BLaER1 treated with 17β-estradiol and CSF1 and Interleukin-3, amounts not matched to agents 10 nM and 100 nM (cell line): ENCODE measurements around the gene OR4M1.
"Not testable (repeated sequence)": the region's sequence is repeated elsewhere in the genome, so short reads cannot be mapped to it uniquely, and the experiment has no call there.

Source experiments
- H3K27ac ChIP-seq, 11 experiments: shearing (Covaris generic); formaldehyde crosslinking; 2 replicates each; pipeline ENCODE4 v1.8.1; 2022
- H3K27me3 ChIP-seq, 11 experiments: shearing (Covaris generic); formaldehyde crosslinking; 2 replicates each; pipeline ENCODE4 v1.8.1; 2022
- H3K36me3 ChIP-seq, 11 experiments: shearing (Covaris generic); formaldehyde crosslinking; 2 replicates each; pipeline ENCODE4 v1.8.1; 2022
- H3K4me1 ChIP-seq, 10 experiments: shearing (Covaris generic); formaldehyde crosslinking; 2 replicates each; pipeline ENCODE4 v1.8.1; 2022
- H3K4me2 ChIP-seq, 11 experiments: shearing (Covaris generic); formaldehyde crosslinking; 2 replicates each; pipeline ENCODE4 v1.8.1; 2022
- H3K4me3 ChIP-seq, 10 experiments: shearing (Covaris generic); formaldehyde crosslinking; 2 replicates each; pipeline ENCODE4 v1.8.1; 2022
- H3K9ac ChIP-seq, 11 experiments: shearing (Covaris generic); formaldehyde crosslinking; 2 replicates each; pipeline ENCODE4 v1.8.1; 2022
- H3K9me3 ChIP-seq, 11 experiments: shearing (Covaris generic); formaldehyde crosslinking; replicated peaks in 1 of 11; 2 replicates each; pipeline ENCODE4 v1.8.1; 2022
- H4K20me1 ChIP-seq, 11 experiments: shearing (Covaris generic); formaldehyde crosslinking; 2 replicates each; pipeline ENCODE4 v1.8.1; 2022
- Cebpa-rat ChIP-seq, 11 experiments: shearing (Covaris generic); IDR thresholded peaks; 2 replicates each; pipeline ENCODE4 v1.8.1; 2022

OR4M1 gene

GRCh38 chr14:19772454-19772853 is 850 bp upstream of the OR4M1 start:
- H3K36me3 ChIP-seq, H3K27me3 ChIP-seq, H4K20me1 ChIP-seq: not testable (repeated sequence)
- Histone ChIP-seq H3K4me2 (peak overlapping the region in 7 of 11 experiments; percentile 20 to 80 (median 64); a peak in 13 of 22 replicates), H3K4me3 (peak overlapping the region in 4 of 10 experiments; percentile 5 to 37 (median 24); a peak in 5 of 20 replicates), H3K4me1 (peaks cover 0 to 20% (median 14%) of the 10 kb centered on the region in 10 experiments; a peak in 12 of 20 replicates), H3K27ac (peak overlapping the region in 10 of 11 experiments; percentile 8 to 96 (median 86); a peak in 19 of 22 replicates), H3K9ac (peak overlapping the region in 8 of 11 experiments; percentile 5 to 84 (median 79); a peak in 14 of 22 replicates), H3K9me3 (peaks cover 9 to 15% (median 14%) of the 10 kb centered on the region in 11 experiments)
- peak in 1 of 11 experiments; percentile 41; a peak in 1 of 22 replicates for TF ChIP-seq Cebpa-rat (IDR thresholded peaks at IDR 0.05)

- peaks cover 7 to 15% (median 13%) of the 10 kb centered on the region in 11 experiments for H3K9me3 ChIP-seq
- H3K9ac ChIP-seq = no peak overlapping the region
Observed at GRCh38 chr14:19775587-19775986, 2.3 kb downstream of the OR4M1 start.

GRCh38 chr14:19785848-19786247 is 12.5 kb downstream of the OR4M1 start:
- not testable (repeated sequence) for H3K9me3 ChIP-seq, H3K4me1 ChIP-seq, H3K27me3 ChIP-seq, H4K20me1 ChIP-seq, H3K9ac ChIP-seq, H3K4me2 ChIP-seq, H3K4me3 ChIP-seq, H3K36me3 ChIP-seq, H3K27ac ChIP-seq

More at GRCh38 chr14:19775587-19775986, 2.3 kb downstream of the OR4M1 start:
- Histone ChIP-seq H3K4me2 (no peak overlapping the region), H4K20me1 (no peaks in the 10 kb centered on the region), H3K27me3 (no peaks in the 10 kb centered on the region), H3K36me3 (peaks cover 0 to 6% (median 0%) of the 10 kb centered on the region in 11 experiments; a peak in 2 of 22 replicates), H3K4me3 (no peak overlapping the region), H3K4me1 (peaks cover 0 to 20% (median 14%) of the 10 kb centered on the region in 10 experiments; a peak in 12 of 20 replicates), H3K27ac (no peak overlapping the region)
- TF ChIP-seq Cebpa-rat (IDR thresholded peaks at IDR 0.05) = no peak

- not testable (repeated sequence) for H3K4me3 ChIP-seq, H3K27ac ChIP-seq
Observed at GRCh38 chr14:19787318-19787717, 14.0 kb downstream of the OR4M1 start.

GRCh38 chr14:19788150-19788549 is 14.8 kb downstream of the OR4M1 start:
- not testable (repeated sequence) for H3K36me3 ChIP-seq, H4K20me1 ChIP-seq, H3K9me3 ChIP-seq, H3K27me3 ChIP-seq, H3K27ac ChIP-seq, H3K9ac ChIP-seq, H3K4me3 ChIP-seq, H3K4me1 ChIP-seq, H3K4me2 ChIP-seq

More at GRCh38 chr14:19787318-19787717, 14.0 kb downstream of the OR4M1 start:
- H3K9me3 ChIP-seq, H3K36me3 ChIP-seq, H4K20me1 ChIP-seq, H3K4me1 ChIP-seq, H3K9ac ChIP-seq, H3K4me2 ChIP-seq, H3K27me3 ChIP-seq: not testable (repeated sequence)

GRCh38 chr14:19796520-19797108 is 23.3 kb downstream of the OR4M1 start:
- H4K20me1 ChIP-seq, H3K4me2 ChIP-seq, H3K36me3 ChIP-seq, H3K9ac ChIP-seq, H3K27ac ChIP-seq, H3K9me3 ChIP-seq, H3K4me3 ChIP-seq, H3K27me3 ChIP-seq, H3K4me1 ChIP-seq: not testable (repeated sequence)

- H4K20me1 ChIP-seq = no peaks in the 10 kb centered on the region
- H3K36me3 ChIP-seq = no peaks in the 10 kb centered on the region
- no peaks in the 10 kb centered on the region; a peak in 1 of 22 replicates for H3K9me3 ChIP-seq
- H3K27ac ChIP-seq = no peak overlapping the region
- no peak overlapping the region for H3K4me3 ChIP-seq
- H3K9ac ChIP-seq = no peak overlapping the region
- no peak for TF ChIP-seq Cebpa-rat (IDR thresholded peaks at IDR 0.05)
- no peak overlapping the region for H3K4me2 ChIP-seq
- H3K4me1 ChIP-seq = no peaks in the 10 kb centered on the region
- no peaks in the 10 kb centered on the region for H3K27me3 ChIP-seq
Observed at GRCh38 chr14:19799880-19800279, 26.6 kb downstream of the OR4M1 start.

GRCh38 chr14:19800282-19801117 is 27.2 kb downstream of the OR4M1 start:
- H4K20me1 ChIP-seq = no peaks in the 10 kb centered on the region
- H3K4me3 ChIP-seq = no peak overlapping the region
- H3K27me3 ChIP-seq = no peaks in the 10 kb centered on the region
- H3K36me3 ChIP-seq = no peaks in the 10 kb centered on the region
- no peak overlapping the region for H3K27ac ChIP-seq
- H3K4me2 ChIP-seq = no peak overlapping the region
- no peak for TF ChIP-seq Cebpa-rat (IDR thresholded peaks at IDR 0.05)
- no peaks in the 10 kb centered on the region for H3K4me1 ChIP-seq
- no peak overlapping the region for H3K9ac ChIP-seq
- no peaks in the 10 kb centered on the region; a peak in 1 of 22 replicates for H3K9me3 ChIP-seq

GRCh38 chr14:19801118-19801464 is 27.8 kb downstream of the OR4M1 start:
- no peaks in the 10 kb centered on the region for H3K4me1 ChIP-seq
- H3K27me3 ChIP-seq = no peaks in the 10 kb centered on the region
- no peak overlapping the region for H3K4me3 ChIP-seq
- H3K9ac ChIP-seq = no peak overlapping the region
- TF ChIP-seq Cebpa-rat (IDR thresholded peaks at IDR 0.05) = no peak
- H3K36me3 ChIP-seq = no peaks in the 10 kb centered on the region
- no peaks in the 10 kb centered on the region; a peak in 1 of 22 replicates for H3K9me3 ChIP-seq
- no peak overlapping the region for H3K27ac ChIP-seq
- no peaks in the 10 kb centered on the region for H4K20me1 ChIP-seq
- no peak overlapping the region for H3K4me2 ChIP-seq

GRCh38 chr14:19803470-19803869 is 30.2 kb downstream of the OR4M1 start, which contains the start of gene OR4N2:
OR4N2 (plus strand) TSS chr14:19803770; CDS start chr14:19827449, 23,679 bp downstream.
- H3K27me3 ChIP-seq, H3K27ac ChIP-seq, H3K4me3 ChIP-seq, H4K20me1 ChIP-seq, H3K9me3 ChIP-seq, H3K4me1 ChIP-seq, H3K9ac ChIP-seq, H3K36me3 ChIP-seq, H3K4me2 ChIP-seq: not testable (repeated sequence)

- not testable (repeated sequence) for H3K4me3 ChIP-seq, H3K4me1 ChIP-seq, H3K27ac ChIP-seq, H3K27me3 ChIP-seq, H4K20me1 ChIP-seq, H3K4me2 ChIP-seq, H3K36me3 ChIP-seq, H3K9ac ChIP-seq, H3K9me3 ChIP-seq
Observed at GRCh38 chr14:19813171-19813920, 40.0 kb downstream of the OR4M1 start.

GRCh38 chr14:19819879-19820278 is 46.6 kb downstream of the OR4M1 start:
- not testable (repeated sequence) for H3K4me2 ChIP-seq, H3K27me3 ChIP-seq, H3K36me3 ChIP-seq, H3K9ac ChIP-seq, H3K4me1 ChIP-seq, H3K27ac ChIP-seq, H4K20me1 ChIP-seq, H3K4me3 ChIP-seq
- peaks cover 0 to 15% (median 7%) of the 10 kb centered on the region in 11 experiments; a peak in 11 of 22 replicates for H3K9me3 ChIP-seq

GRCh38 chr14:19821016-19821415 is 47.7 kb downstream of the OR4M1 start:
- H3K4me3 ChIP-seq, H3K4me2 ChIP-seq: not testable (repeated sequence)

More at GRCh38 chr14:19821016-19821415, 47.7 kb downstream of the OR4M1 start:
- H3K9me3 ChIP-seq = peaks cover 0 to 15% (median 7%) of the 10 kb centered on the region in 11 experiments; a peak in 11 of 22 replicates
- H3K4me1 ChIP-seq, H3K9ac ChIP-seq, H3K36me3 ChIP-seq, H3K27ac ChIP-seq, H3K27me3 ChIP-seq, H4K20me1 ChIP-seq: not testable (repeated sequence)
